Upper lobe of left lung (tissue), 6 donors: ENCODE results near the gene OSBPL5. TPM values are rescaled to one million over a fixed set of nuclear protein-coding genes. Genes with fewer than 3 reads are reported as not detected.

Experiments used
- ATAC-seq, 2 donors: fragments of 200-7000 bp; cut with Tn5 transposase; one replicate each; pipeline ENCODE4 v1.9.1; 2022; ENCODE audit warnings: mild to moderate bottlenecking in 2 of 2, moderate library complexity in 2 of 2; ENCODE audit not compliant: low FRiP score in 2 of 2
- DNase-seq, 2 donors: peaks; one replicate each; pipeline ENCODE4 v3.0.0-alpha.2; 2019 to 2020
- H3K27ac ChIP-seq, 4 donors: fragments of 200-600 bp; sonication (generic); one replicate each; pipeline ENCODE4 v1.5.1; 2016 to 2019
- H3K27me3 ChIP-seq, 4 donors: fragments of 200-600 bp; sonication (generic); one replicate each; pipeline ENCODE4 v1.5.1; 2017 to 2019
- H3K36me3 ChIP-seq, 4 donors: fragments of 200-600 bp; sonication (generic); one replicate each; pipeline ENCODE4 v1.5.1; 2016 to 2019
- H3K4me1 ChIP-seq, 4 donors: fragments of 200-600 bp; sonication (generic); one replicate each; pipeline ENCODE4 v1.5.1; 2018 to 2019
- H3K4me3 ChIP-seq, 4 donors: fragments of 200-600 bp; sonication (generic); one replicate each; pipeline ENCODE4 v1.5.1; 2017 to 2019; ENCODE audit warnings: mild to moderate bottlenecking in 2 of 4, moderate library complexity in 1 of 4
- H3K9me3 ChIP-seq, 4 donors: fragments of 200-600 bp; sonication (generic); one replicate each; pipeline ENCODE4 v1.5.1; 2018 to 2019
- EP300 ChIP-seq, 4 donors: sonication (generic); formaldehyde crosslinking; IDR thresholded peaks; one replicate each; pipeline ENCODE4 v1.5.1; 2017; ENCODE audit warnings: antibody characterized with exemption in 4 of 4, control low read depth in 2 of 4
- POLR2A ChIP-seq, 4 donors: fragments of 450-650 bp; IDR thresholded peaks; one replicate each; pipeline ENCODE4 v1.5.1; 2016 to 2017; ENCODE audit warnings: antibody characterized with exemption in 4 of 4, mild to moderate bottlenecking in 2 of 4
- POLR2AphosphoS5 ChIP-seq, 2 donors: sonication (generic); formaldehyde crosslinking; IDR thresholded peaks; one replicate each; pipeline ENCODE4 v1.5.1; 2017; ENCODE audit warnings: antibody characterized with exemption in 2 of 2
- WGBS, 2 donors: methylation state at CpG; one replicate each; pipeline ENCODE4 v1.1.5; 2017 to 2018; 5-methylcytosine and 5-hydroxymethylcytosine counted together
- total RNA-seq, 6 donors: library from RNA; depleted of rRNA in 4 of 6; stranded (reverse); fragments of >200 nt in 4 of 6; gene quantifications; one replicate each; pipeline versions ENCODE4 v1.1.0 to v1.2.1, GENCODE V29; 2016 to 2021
- TF ChIP-seq, protein P1 (sequence below), 6 experiments: fragments of 450-650 bp in 4 of 6; fragments of 200-600 bp in 2 of 6; sonication (generic) in 2 of 6; IDR thresholded peaks; one replicate each; pipeline ENCODE4 v1.5.1; 2016 to 2019; ENCODE audit warnings: antibody characterized with exemption in 6 of 6
- donor health status: DM: no; HTN: no; CAD: no; lungs with moderate emphysema.
- donor health status: DM: no; HTN: yes; CAD: no; lungs with severe emphysema.

OSBPL5 gene
- total RNA-seq, 6 donors from 2014 or later: 23.4 to 66.9 (median 48.3) TPM

DNA sequence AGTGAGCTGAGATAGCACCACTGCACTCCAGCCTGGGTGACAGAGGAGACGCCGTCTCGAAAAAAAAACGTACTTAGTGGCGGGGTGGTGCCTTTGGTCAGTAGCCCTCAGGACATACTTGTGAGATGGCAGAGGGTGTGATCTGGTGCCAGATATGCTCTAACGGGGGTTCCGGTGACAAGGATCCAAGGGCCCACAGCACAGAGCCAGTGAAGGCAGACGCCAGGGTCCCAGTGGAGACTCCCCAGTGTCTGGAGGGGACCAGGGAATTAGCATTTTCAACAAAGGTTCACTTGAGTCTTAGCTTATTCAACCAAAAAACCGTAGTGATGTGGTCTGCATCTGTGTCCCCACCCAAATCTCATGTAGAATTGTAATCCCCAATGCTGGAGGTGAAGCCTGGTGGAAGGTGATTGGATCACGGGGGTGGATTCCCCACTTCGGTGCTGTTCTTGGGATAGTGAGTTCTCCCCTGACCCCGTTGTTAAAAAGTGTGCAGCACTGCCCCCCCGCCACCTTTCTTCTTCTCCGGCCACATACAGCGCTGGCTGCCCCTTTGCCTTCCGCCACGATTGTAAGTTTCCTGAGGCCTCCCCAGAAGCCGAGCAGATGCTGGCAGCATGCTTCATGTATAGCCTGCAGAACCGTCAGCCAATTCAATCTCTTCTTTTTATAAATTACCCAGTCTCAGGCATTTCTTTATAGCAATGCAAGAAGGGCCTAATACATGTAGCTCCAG, 26.6 kb upstream of the OSBPL5 start:
- Histone ChIP-seq H3K4me3 (no peak overlapping the region), H3K4me1 (peaks cover 0 to 5% (median 0%) of the 10 kb centered on the region in 4 donors), H3K27me3 (no peaks in the 10 kb centered on the region), H3K9me3 (no peaks in the 10 kb centered on the region), H3K27ac (no peak overlapping the region), H3K36me3 (no peaks in the 10 kb centered on the region)
- ATAC-seq (no peak), DNase-seq (no peak)
- WGBS, 2 donors: 87 to 94% methylated on average over 19 of the region's 19 CpGs
- TF ChIP-seq POLR2AphosphoS5 (IDR thresholded peaks at IDR 0.05): no peak
- TF ChIP-seq EP300 (IDR thresholded peaks at IDR 0.05): no peak
- no peak for TF ChIP-seq POLR2A (IDR thresholded peaks at IDR 0.05)
- TF ChIP-seq, protein P1, sequence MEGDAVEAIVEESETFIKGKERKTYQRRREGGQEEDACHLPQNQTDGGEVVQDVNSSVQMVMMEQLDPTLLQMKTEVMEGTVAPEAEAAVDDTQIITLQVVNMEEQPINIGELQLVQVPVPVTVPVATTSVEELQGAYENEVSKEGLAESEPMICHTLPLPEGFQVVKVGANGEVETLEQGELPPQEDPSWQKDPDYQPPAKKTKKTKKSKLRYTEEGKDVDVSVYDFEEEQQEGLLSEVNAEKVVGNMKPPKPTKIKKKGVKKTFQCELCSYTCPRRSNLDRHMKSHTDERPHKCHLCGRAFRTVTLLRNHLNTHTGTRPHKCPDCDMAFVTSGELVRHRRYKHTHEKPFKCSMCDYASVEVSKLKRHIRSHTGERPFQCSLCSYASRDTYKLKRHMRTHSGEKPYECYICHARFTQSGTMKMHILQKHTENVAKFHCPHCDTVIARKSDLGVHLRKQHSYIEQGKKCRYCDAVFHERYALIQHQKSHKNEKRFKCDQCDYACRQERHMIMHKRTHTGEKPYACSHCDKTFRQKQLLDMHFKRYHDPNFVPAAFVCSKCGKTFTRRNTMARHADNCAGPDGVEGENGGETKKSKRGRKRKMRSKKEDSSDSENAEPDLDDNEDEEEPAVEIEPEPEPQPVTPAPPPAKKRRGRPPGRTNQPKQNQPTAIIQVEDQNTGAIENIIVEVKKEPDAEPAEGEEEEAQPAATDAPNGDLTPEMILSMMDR (IDR thresholded peaks at IDR 0.05): no peak

- WGBS, 2 donors: 86 to 92% methylated on average over 5 to 6 of the region's 6 CpGs
- no peaks in the 10 kb centered on the region for H3K27me3 ChIP-seq
- ATAC-seq: no peak
- TF ChIP-seq POLR2A (IDR thresholded peaks at IDR 0.05): no peak
- no peak for TF ChIP-seq POLR2AphosphoS5 (IDR thresholded peaks at IDR 0.05)
- TF ChIP-seq EP300 (IDR thresholded peaks at IDR 0.05): no peak
- TF ChIP-seq, protein P1 (IDR thresholded peaks at IDR 0.05): no peak
- H3K4me1 ChIP-seq: peaks cover 0 to 5% (median 0%) of the 10 kb centered on the region in 4 donors
- H3K27ac ChIP-seq: no peak overlapping the region
- H3K36me3 ChIP-seq: no peaks in the 10 kb centered on the region
- no peak for DNase-seq
- H3K9me3 ChIP-seq: no peaks in the 10 kb centered on the region
- no peak overlapping the region for H3K4me3 ChIP-seq
These were observed 25.5 kb upstream of the OSBPL5 start for GRCh38 chr11:3190600-3190999.

- no peaks in the 10 kb centered on the region for H3K9me3 ChIP-seq
- H3K4me3 ChIP-seq: no peak overlapping the region
- H3K27me3 ChIP-seq: no peaks in the 10 kb centered on the region
- 82 to 85% methylated on average over 9 to 11 of the region's 11 CpGs for WGBS, 2 donors
- H3K4me1 ChIP-seq: peaks cover 0 to under 1% (median 0%) of the 10 kb centered on the region in 4 donors
- DNase-seq (no peak), ATAC-seq (no peak)
- H3K27ac ChIP-seq: no peak overlapping the region
- TF ChIP-seq POLR2A (IDR thresholded peaks at IDR 0.05) (no peak), EP300 (IDR thresholded peaks at IDR 0.05) (no peak)
- TF ChIP-seq, protein P1 (IDR thresholded peaks at IDR 0.05): no peak
- H3K36me3 ChIP-seq: no peaks in the 10 kb centered on the region
These were observed 24.9 kb upstream of the OSBPL5 start for GRCh38 chr11:3189886-3190583.

GRCh38 chr11:3189196-3189843, 24.2 kb upstream of the OSBPL5 start:
- 58 to 73% methylated on average over 15 of the region's 15 CpGs for WGBS, 2 donors
- Histone ChIP-seq H3K9me3 (no peaks in the 10 kb centered on the region), H3K27ac (no peak overlapping the region), H3K27me3 (no peaks in the 10 kb centered on the region), H3K4me1 (no peaks in the 10 kb centered on the region), H3K4me3 (no peak overlapping the region), H3K36me3 (no peaks in the 10 kb centered on the region)
- DNase-seq: peak in 1 of 2 donors; percentile 22
- ATAC-seq: no peak
- TF ChIP-seq POLR2AphosphoS5 (IDR thresholded peaks at IDR 0.05) (no peak), POLR2A (IDR thresholded peaks at IDR 0.05) (no peak), EP300 (IDR thresholded peaks at IDR 0.05) (no peak)
- TF ChIP-seq, protein P1 (IDR thresholded peaks at IDR 0.05): no peak
